NT2/D1 (cell line): Measurements from ENCODE around the gene SCP2.

Source experiments
- DNase-seq: peaks from one replicate; pipeline ENCODE4 v3.0.0-alpha.2; 2011; ENCODE audit warnings: low read depth, low spot score
- H3K27me3 ChIP-seq: 2 replicates; pipeline ENCODE4 v1.6.0; 2011; ENCODE audit warnings: mild to moderate bottlenecking; ENCODE audit not compliant: insufficient read length, insufficient read depth
- H3K36me3 ChIP-seq: 2 replicates; pipeline ENCODE4 v1.6.1; 2011; ENCODE audit warnings: mild to moderate bottlenecking, low read length, mixed read lengths; ENCODE audit not compliant: insufficient read depth, insufficient read length
- H3K4me1 ChIP-seq: 2 replicates; pipeline ENCODE4 v1.5.1; 2011; ENCODE audit not compliant: insufficient read depth, insufficient read length
- H3K4me3 ChIP-seq: 2 replicates; pipeline ENCODE4 v1.5.1; 2011; ENCODE audit warnings: low read depth; ENCODE audit not compliant: insufficient read length
- H3K9ac ChIP-seq: 2 replicates; pipeline ENCODE4 v1.6.0; 2011; ENCODE audit warnings: low read depth; ENCODE audit not compliant: insufficient read length
- H3K9me3 ChIP-seq: 2 replicates; pipeline ENCODE4 v1.5.1; 2011; ENCODE audit warnings: mild to moderate bottlenecking, low read length; ENCODE audit not compliant: insufficient read depth
- SUZ12 ChIP-seq: IDR thresholded peaks from 2 replicates; pipeline ENCODE4 v1.6.1; 2011; ENCODE audit not compliant: insufficient read length, insufficient read depth; ENCODE audit errors: extremely low read depth
- YY1 ChIP-seq: IDR thresholded peaks from 2 replicates; pipeline ENCODE4 v1.6.1; 2011; ENCODE audit not compliant: insufficient read length, insufficient read depth
- ZNF274 ChIP-seq: IDR thresholded peaks from 2 replicates; pipeline ENCODE4 v1.6.1; 2011; ENCODE audit warnings: mild to moderate bottlenecking, low read depth, low read length

The SCP2 gene

DNA sequence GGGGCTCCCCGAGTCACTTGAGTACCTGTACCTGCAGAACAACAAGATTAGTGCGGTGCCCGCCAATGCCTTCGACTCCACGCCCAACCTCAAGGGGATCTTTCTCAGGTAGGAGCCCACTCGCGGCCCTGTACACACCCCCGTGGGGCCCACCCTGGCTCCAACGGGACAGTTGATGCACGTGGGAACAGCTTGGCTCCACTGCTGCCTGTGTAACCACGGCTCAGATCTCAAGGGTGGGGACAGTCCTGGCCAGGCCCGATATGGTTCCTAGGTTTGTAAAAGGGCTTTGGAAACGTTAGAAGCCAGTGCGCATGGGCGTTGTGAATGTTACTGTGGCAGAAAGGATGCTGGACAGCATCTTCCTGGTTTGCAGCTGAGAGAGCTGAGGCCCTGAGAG is 153.7 kb downstream of the SCP2 start:
- no peaks in the 10 kb centered on the region for H3K27me3 ChIP-seq
- no peak overlapping the region for H3K4me3 ChIP-seq
- peaks cover 15% of the 10 kb centered on the region for H3K4me1 ChIP-seq
- H3K9ac ChIP-seq = no peak overlapping the region
- no peaks in the 10 kb centered on the region for H3K36me3 ChIP-seq
- no peaks in the 10 kb centered on the region for H3K9me3 ChIP-seq
- no peak for DNase-seq
- TF ChIP-seq SUZ12 = no peak
- TF ChIP-seq ZNF274 = no peak
- TF ChIP-seq YY1 = no peak

DNA sequence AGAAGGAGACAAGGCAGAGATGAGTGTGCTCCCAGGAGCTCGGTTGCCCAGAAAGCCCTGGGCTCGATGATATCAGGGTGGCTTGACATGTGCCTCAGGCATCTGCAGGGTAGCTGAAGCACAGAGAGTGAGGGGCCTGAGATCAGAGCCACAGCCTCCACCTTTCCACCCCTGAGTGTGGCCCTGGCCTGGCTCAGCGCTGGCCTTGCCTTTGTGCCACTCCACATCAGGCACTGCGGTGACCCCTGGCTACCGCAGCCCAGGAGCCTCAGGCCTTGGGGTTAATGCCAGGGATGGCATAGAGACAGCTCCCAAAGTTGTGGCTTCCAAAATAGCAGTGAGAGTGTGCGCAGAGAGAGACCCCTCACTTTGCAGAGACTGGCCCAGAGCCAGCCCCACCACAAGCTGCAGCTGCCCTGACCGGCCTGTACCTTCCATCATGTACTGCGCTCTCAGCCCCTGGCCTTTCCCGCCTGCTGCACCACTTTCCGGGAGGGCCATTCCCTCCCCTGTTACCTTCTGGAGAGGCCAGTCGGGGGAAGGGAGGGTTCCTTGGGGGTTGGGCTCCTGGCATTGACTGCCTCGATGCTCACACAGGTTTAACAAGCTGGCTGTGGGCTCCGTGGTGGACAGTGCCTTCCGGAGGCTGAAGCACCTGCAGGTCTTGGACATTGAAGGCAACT is 154.4 kb downstream of the SCP2 start:
- no peaks in the 10 kb centered on the region for H3K36me3 ChIP-seq
- no peaks in the 10 kb centered on the region for H3K9me3 ChIP-seq
- H3K4me1 ChIP-seq = peaks cover 15% of the 10 kb centered on the region
- DNase-seq = no peak
- H3K27me3 ChIP-seq = no peaks in the 10 kb centered on the region
- peak overlapping the region; percentile 51 for H3K9ac ChIP-seq
- no peak overlapping the region for H3K4me3 ChIP-seq
- TF ChIP-seq SUZ12 (no peak), ZNF274 (no peak)

DNA sequence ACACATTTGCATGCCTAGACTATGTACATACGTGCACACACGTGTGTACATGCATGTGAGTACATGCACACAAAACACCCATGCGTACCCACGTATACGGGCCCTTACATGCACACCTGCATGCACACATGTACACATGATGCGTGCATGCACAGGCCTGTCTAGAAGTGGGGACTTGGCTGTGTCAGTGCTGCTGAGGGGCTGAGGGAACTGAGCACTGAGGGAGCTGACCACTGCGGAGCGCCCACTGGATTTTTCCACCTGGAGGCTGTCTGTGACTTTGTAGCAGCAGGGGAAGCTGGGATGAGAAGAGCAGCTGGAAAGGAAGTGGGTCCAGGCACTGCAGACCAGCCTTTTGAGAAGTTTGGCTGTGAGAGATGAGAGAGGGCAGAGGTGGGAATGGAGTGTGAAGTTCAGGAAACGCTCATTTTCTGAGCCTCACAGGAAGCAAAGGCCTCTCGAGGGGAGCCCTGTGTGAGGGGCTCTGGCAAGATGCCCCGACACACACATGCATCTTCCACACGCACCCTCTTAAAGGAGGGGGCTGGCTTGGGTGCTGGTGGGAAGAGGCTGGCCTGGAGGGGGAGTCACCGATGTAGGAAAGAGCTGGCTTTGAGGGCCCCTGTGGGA is 155.9 kb downstream of the SCP2 start:
- Histone ChIP-seq H3K9me3 (no peaks in the 10 kb centered on the region), H3K36me3 (no peaks in the 10 kb centered on the region), H3K27me3 (no peaks in the 10 kb centered on the region), H3K4me1 (peaks cover 16% of the 10 kb centered on the region), H3K4me3 (no peak overlapping the region), H3K9ac (no peak overlapping the region)
- DNase-seq = no peak
- TF ChIP-seq YY1 = no peak
- TF ChIP-seq ZNF274 = no peak
- no peak for TF ChIP-seq SUZ12

DNA sequence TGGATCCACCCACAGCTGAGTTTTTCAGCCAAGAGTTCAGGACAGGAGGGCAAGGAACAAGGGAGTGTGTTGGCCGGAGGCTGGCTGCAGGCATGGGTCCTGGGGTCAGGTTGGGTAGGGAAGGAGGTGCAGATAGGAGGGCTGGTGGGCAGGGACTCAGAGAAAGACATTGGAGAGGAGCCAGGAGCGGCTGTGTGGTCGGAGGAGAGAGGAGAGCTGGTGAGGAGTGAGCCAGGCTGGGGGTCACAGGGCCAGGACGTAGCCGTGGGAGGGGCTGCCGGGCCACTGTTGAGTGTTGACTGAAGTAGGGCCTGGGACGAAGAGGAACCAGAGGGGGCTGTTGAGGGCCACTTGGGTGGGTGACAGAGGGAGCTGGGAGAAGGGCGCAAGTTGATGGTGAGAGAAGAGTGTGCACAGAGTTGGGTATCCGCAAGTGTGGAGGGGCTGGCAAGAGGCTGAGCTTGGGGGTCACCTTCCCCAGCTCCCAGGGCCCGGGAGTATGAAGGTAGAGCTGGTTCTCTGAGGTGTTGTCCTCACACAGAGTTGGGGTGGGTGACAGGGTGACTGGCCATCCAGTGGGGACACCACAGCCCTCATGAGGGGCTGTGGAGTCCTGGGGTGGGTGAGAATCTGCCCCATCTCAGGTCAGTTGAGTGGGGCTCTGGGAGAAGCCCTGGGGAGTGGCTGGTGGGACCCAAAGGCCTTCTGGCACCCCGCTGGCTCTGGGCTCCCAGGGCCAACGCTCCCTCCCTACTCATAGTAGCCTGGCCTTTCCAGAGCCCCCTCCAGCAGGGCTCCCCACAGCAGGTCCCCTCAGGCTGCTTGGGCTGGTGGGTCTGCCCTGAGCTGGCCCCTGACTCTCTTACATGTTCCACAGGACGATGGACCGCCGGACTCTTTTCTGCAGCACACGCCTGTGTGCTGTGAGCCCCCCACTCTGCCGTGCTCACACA is 156.8 kb downstream of the SCP2 start:
- Histone ChIP-seq H3K4me3 (no peak overlapping the region), H3K9ac (no peak overlapping the region), H3K4me1 (peaks cover 22% of the 10 kb centered on the region), H3K9me3 (no peaks in the 10 kb centered on the region), H3K27me3 (no peaks in the 10 kb centered on the region), H3K36me3 (no peaks in the 10 kb centered on the region)
- TF ChIP-seq ZNF274 = no peak
- no peak for TF ChIP-seq SUZ12
- TF ChIP-seq YY1 = no peak
- DNase-seq = no peak

DNA sequence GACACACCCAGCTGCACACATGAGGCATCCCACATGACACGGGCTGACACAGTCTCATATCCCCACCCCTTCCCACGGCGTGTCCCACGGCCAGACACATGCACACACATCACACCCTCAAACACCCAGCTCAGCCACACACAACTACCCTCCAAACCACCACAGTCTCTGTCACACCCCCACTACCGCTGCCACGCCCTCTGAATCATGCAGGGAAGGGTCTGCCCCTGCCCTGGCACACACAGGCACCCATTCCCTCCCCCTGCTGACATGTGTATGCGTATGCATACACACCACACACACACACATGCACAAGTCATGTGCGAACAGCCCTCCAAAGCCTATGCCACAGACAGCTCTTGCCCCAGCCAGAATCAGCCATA is 157.5 kb downstream of the SCP2 start:
- Histone ChIP-seq H3K9ac (no peak overlapping the region), H3K4me3 (no peak overlapping the region), H3K27me3 (no peaks in the 10 kb centered on the region), H3K9me3 (no peaks in the 10 kb centered on the region), H3K36me3 (no peaks in the 10 kb centered on the region), H3K4me1 (peaks cover 23% of the 10 kb centered on the region)
- DNase-seq = no peak
- no peak for TF ChIP-seq ZNF274
- TF ChIP-seq YY1 = no peak
- no peak for TF ChIP-seq SUZ12

DNA sequence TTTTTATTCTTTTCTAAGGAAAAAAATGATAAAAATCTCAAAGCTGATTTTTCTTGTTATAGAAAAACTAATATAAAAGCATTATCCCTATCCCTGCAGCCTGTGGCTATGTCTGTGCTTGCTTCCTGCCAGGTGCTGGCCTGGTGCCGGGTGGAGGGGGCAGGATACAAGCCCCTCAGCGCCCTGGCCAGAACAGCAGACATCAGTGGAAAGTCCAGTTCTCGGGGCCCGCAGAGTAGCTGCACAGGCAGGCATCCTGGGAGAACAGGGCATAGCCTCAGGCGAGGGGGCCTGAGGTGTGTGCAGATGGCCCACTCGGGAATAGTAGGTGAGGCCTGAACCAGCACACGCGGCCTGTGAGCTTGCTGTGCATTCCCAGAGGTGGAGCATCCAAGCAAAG is 158.3 kb downstream of the SCP2 start:
- H3K4me3 ChIP-seq = no peak overlapping the region
- peaks cover 30% of the 10 kb centered on the region for H3K4me1 ChIP-seq
- H3K36me3 ChIP-seq = no peaks in the 10 kb centered on the region
- H3K27me3 ChIP-seq = no peaks in the 10 kb centered on the region
- TF ChIP-seq SUZ12 = no peak
- no peak for TF ChIP-seq ZNF274
- TF ChIP-seq YY1 = no peak
- DNase-seq = no peak
- no peaks in the 10 kb centered on the region for H3K9me3 ChIP-seq
- H3K9ac ChIP-seq = no peak overlapping the region

DNA sequence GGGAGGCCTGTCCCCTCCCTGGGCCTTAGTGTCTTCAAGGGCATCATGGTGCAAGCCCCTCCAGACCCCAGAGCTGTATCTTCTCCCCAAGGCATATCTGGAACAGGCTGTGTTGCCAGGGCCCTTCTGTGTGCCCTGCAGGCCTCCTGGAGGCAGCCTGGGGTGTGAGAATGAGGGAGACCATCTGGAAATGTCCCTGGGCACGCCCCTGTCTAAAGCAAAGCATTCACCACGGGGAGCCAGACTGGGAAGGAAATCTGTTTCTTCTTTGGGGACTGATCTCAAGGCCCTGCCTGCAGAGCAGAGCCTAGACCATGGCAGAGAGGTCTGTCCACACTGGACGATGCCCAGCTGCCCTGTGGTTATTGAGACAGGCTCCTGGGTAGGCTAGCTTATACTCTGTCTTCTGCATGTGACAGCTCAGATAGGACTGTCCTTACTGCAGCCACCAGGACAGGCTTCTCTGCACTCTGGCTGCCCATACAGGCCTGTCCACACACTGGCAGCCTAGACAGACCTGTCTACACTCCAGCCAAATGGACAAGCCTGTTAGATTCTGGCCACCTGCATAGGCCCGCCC is 159.5 kb downstream of the SCP2 start:
- no peaks in the 10 kb centered on the region for H3K9me3 ChIP-seq
- H3K4me3 ChIP-seq = no peak overlapping the region
- no peaks in the 10 kb centered on the region for H3K36me3 ChIP-seq
- TF ChIP-seq YY1 = no peak
- TF ChIP-seq ZNF274 = no peak
- TF ChIP-seq SUZ12 = no peak
- peak overlapping the region; percentile 21 for H3K9ac ChIP-seq
- DNase-seq = no peak
- peaks cover 28% of the 10 kb centered on the region for H3K4me1 ChIP-seq
- no peaks in the 10 kb centered on the region for H3K27me3 ChIP-seq
